K562 (cell line): ENCODE results near the gene EEF1B2. TPM values are rescaled to one million over a fixed set of nuclear protein-coding genes. Genes with fewer than 3 reads are reported as not detected.

ENCODE experiments used
- ATAC-seq: fragments of 200-7000 bp; cut with Tn5 transposase; 3 replicates; pipeline ENCODE4 v1.9.1; 2020; ENCODE audit warnings: moderate library complexity
- BruUV-seq: library from RNA; stranded (reverse); fragments of 400-500 nt; replicated peaks from 2 replicates; lab custom pipeline; 2021; lab: Mats Ljungman, UMichigan
- CTCF ChIA-PET: fragments of 300-600 bp; formaldehyde crosslinking; extraction: SDS; loops from one replicate; lab custom pipeline; 2021; ENCODE audit warnings: low intra/inter-chr PET ratio; lab: Yijun Ruan, JAX
- POLR2A ChIA-PET: fragments of 300-600, 350-650 bp; sonication (Branson Sonifier 250); formaldehyde crosslinking; extraction: SDS; loops from one replicate; lab custom pipeline; 2021; ENCODE audit warnings: antibody characterized with exemption, inconsistent platforms; lab: Yijun Ruan, JAX
- DNase-seq, 4 experiments: peaks; one replicate each; pipeline versions ENCODE4 v3.0.0 to v3.0.0-alpha.2; 2011 to 2018; ENCODE audit warnings: low spot score in 3 of 4, mixed read lengths in 3 of 4; ENCODE audit errors: extremely low read depth in 1 of 4
- FAIRE-seq: peaks from 2 replicates; lab custom pipeline; 2011; peaks lifted over from hg19 to GRCh38; lab: Jason Lieb, UNC
- H2AFZ ChIP-seq: 2 replicates; pipeline ENCODE4 v1.6.0; 2011; ENCODE audit warnings: low read depth, low read length, control low read depth, inconsistent platforms
- H3K27ac ChIP-seq: fragments of 200-600 bp; 3 replicates; pipeline ENCODE4 v1.8.0; 2011; ENCODE audit warnings: low read depth, mild to moderate bottlenecking, control low read depth, inconsistent platforms, low read length, moderate library complexity, mixed read lengths; ENCODE audit errors: extremely low read depth
- H3K27me3 ChIP-seq, 2 experiments: fragments of 300-600 bp in 1 of 2; 2 replicates in 1 of 2; 3 replicates in 1 of 2; pipeline versions ENCODE4 v1.6.0 to v1.8.0; 2011; ENCODE audit warnings: inconsistent platforms in 2 of 2, low read length in 2 of 2, mild to moderate bottlenecking in 1 of 2, mixed read lengths in 1 of 2, moderate library complexity in 1 of 2; ENCODE audit not compliant: control insufficient read depth in 2 of 2, insufficient read depth in 2 of 2
- H3K36me3 ChIP-seq: fragments of 300-600 bp; 3 replicates; pipeline ENCODE4 v1.8.0; 2011; ENCODE audit warnings: mild to moderate bottlenecking, low read length, inconsistent platforms; ENCODE audit not compliant: control insufficient read depth, insufficient read depth
- H3K4me1 ChIP-seq, 2 experiments: fragments of 200-600 bp in 1 of 2; replicated peaks in 1 of 2; 2 replicates in 1 of 2; 3 replicates in 1 of 2; pipeline versions ENCODE4 v1.5.1 to v1.8.0; 2011; ENCODE audit warnings: inconsistent platforms in 2 of 2, low read length in 2 of 2, mild to moderate bottlenecking in 1 of 2, mixed read lengths in 1 of 2, moderate library complexity in 1 of 2; ENCODE audit not compliant: control insufficient read depth in 2 of 2, insufficient read depth in 2 of 2
- H3K4me2 ChIP-seq: 2 replicates; pipeline ENCODE4 v1.6.1; 2011; ENCODE audit warnings: low read length, control low read depth, inconsistent platforms, mixed read lengths; ENCODE audit not compliant: insufficient read depth
- H3K4me3 ChIP-seq: fragments of 200-600 bp; sonication (generic), shearing (Covaris generic); 2 replicates; pipeline ENCODE4 v1.5.1; 2016; ENCODE audit warnings: control low read depth, inconsistent platforms
- H3K79me2 ChIP-seq: fragments of 200-600 bp; 3 replicates; pipeline ENCODE4 v1.8.0; 2011; ENCODE audit warnings: low read length, inconsistent platforms; ENCODE audit not compliant: control insufficient read depth, insufficient read depth
- H3K9ac ChIP-seq, 2 experiments: 2 replicates each; pipeline versions ENCODE4 v1.6.0 to v1.6.1; 2011; ENCODE audit warnings: low read depth in 2 of 2, low read length in 2 of 2, control low read depth in 1 of 2, inconsistent platforms in 1 of 2, mild to moderate bottlenecking in 1 of 2, mixed read lengths in 1 of 2; ENCODE audit not compliant: insufficient read depth in 1 of 2
- H3K9me1 ChIP-seq: one replicate; pipeline ENCODE4 v1.6.0; 2011; ENCODE audit warnings: inconsistent platforms, mild to moderate bottlenecking, low read length, moderate library complexity; ENCODE audit not compliant: control insufficient read depth, insufficient read depth
- H3K9me3 ChIP-seq: replicated peaks from 2 replicates; pipeline ENCODE4 v1.5.1; 2011; ENCODE audit warnings: low read depth, low read length, inconsistent platforms; ENCODE audit not compliant: control insufficient read depth, insufficient read depth
- H4K20me1 ChIP-seq: replicated peaks from 2 replicates; pipeline ENCODE4 v1.6.1; 2011; ENCODE audit warnings: low read length, inconsistent platforms, mixed read lengths; ENCODE audit not compliant: control insufficient read depth, insufficient read depth
- DIDO1 ChIP-seq: fragments of 450-650 bp; IDR thresholded peaks from 2 replicates; pipeline ENCODE4 v1.6.1; 2016; ENCODE audit warnings: low read depth, missing biosample characterization, missing genetic modification characterization
- LCOR ChIP-seq: sonication (generic); formaldehyde crosslinking; IDR thresholded peaks from 2 replicates; pipeline ENCODE4 v1.8.0; 2022; ENCODE audit warnings: mild to moderate bottlenecking, missing genetic modification reagents
- PHF8 ChIP-seq: fragments of 200-600 bp; sonication (generic); IDR thresholded peaks from 2 replicates; pipeline ENCODE4 v1.6.1; 2012; ENCODE audit warnings: mixed run types, mild to moderate bottlenecking, inconsistent platforms, low read length, moderate library complexity, borderline replicate concordance
- RBBP5 ChIP-seq: fragments of 200-600 bp; sonication (generic); IDR thresholded peaks from 2 replicates; pipeline ENCODE4 v1.6.1; 2012; ENCODE audit warnings: borderline replicate concordance, mild to moderate bottlenecking, low read length, control low read depth, inconsistent platforms; ENCODE audit not compliant: insufficient read depth, poor library complexity, severe bottlenecking
- SUPT5H ChIP-seq: fragments of 450-650 bp; IDR thresholded peaks from 2 replicates; pipeline ENCODE4 v1.6.1; 2016
- TAF7 ChIP-seq: fragments of 450-650 bp; IDR thresholded peaks from 2 replicates; pipeline ENCODE4 v1.6.1; 2016; ENCODE audit warnings: missing genetic modification characterization, missing compliant biosample characterization
- TAF9B ChIP-seq: fragments of 450-650 bp; IDR thresholded peaks from 2 replicates; pipeline ENCODE4 v1.6.1; 2018; ENCODE audit warnings: mild to moderate bottlenecking; ENCODE audit not compliant: partially characterized antibody
- ZFX ChIP-seq: sonication (generic); formaldehyde crosslinking; IDR thresholded peaks from 2 replicates; pipeline ENCODE4 v1.8.0; 2022; ENCODE audit warnings: mild to moderate bottlenecking, missing genetic modification reagents, moderate library complexity
- ZNF232 ChIP-seq: sonication (generic); formaldehyde crosslinking; IDR thresholded peaks from 2 replicates; pipeline ENCODE4 v1.8.0; 2022; ENCODE audit warnings: mild to moderate bottlenecking, missing genetic modification reagents
- ZNF277 ChIP-seq: fragments of 250-450 bp; sonication (Bioruptor Pico); IDR thresholded peaks from 2 replicates; pipeline ENCODE4 v1.8.0; 2022; ENCODE audit warnings: inconsistent platforms, mild to moderate bottlenecking, moderate library complexity, borderline replicate concordance
- WGBS: fragments of 100-300 bp; shearing (Covaris generic); methylation state at CpG from one replicate; pipeline ENCODE4 v1.1.6; 2016; ENCODE audit warnings: low coverage, mixed read lengths; ENCODE audit not compliant: insufficient coverage; ENCODE audit errors: missing lambda C conversion rate; 5-methylcytosine and 5-hydroxymethylcytosine counted together
- in situ Hi-C: fragments of 300-500 bp; cut with MboI; formaldehyde crosslinking; loops from 4 replicates; pipeline ENCODE4 v1.15.0; 2018; ENCODE audit warnings: inconsistent platforms, mixed read lengths
- intact Hi-C: fragments of 100-400 bp; cut with micrococcal nuclease; formaldehyde crosslinking; loops from 2 replicates; pipeline ENCODE4 v1.14.2; 2022
- polyA plus RNA-seq, 8 experiments: library from polyadenylated mRNA; depleted of rRNA in 4 of 8; stranded (reverse) in 5 of 8; unstranded in 3 of 8; fragments of >200 nt; fragmentation: Nextera tagmentation in 2 of 8; fragmentation: Illumina TruSeq in 1 of 8; extraction: Ambion mirVana in 2 of 8; extraction: Trizol in 1 of 8; gene quantifications; 2 replicates each; pipeline versions ENCODE4 v1.2.1 to v1.2.3, GENCODE V29; 2011 to 2014; ENCODE audit warnings: inconsistent platforms in 1 of 8, missing spikeins in 1 of 8
- total RNA-seq, 7 experiments: library from RNA; depleted of rRNA in 6 of 7; stranded (reverse); fragments of >200 nt in 6 of 7; fragmentation: Illumina TruSeq in 2 of 7; extraction: Trizol in 2 of 7; gene quantifications; 2 replicates each; pipeline versions ENCODE4 v1.2.1 to v1.2.3, GENCODE V29; 2011 to 2021; ENCODE audit warnings: low replicate concordance in 1 of 7

EEF1B2 gene
- total and polyA plus RNA-seq, 9 of the 15 experiments (the other 6 are each of a cell fraction or from before 2014, with no cell fraction given), result 522 to 1,148 (median 893) TPM

- Histone ChIP-seq H3K36me3 (peaks cover 55% of the 10 kb centered on the region), H3K4me3 (peak overlapping the region; percentile 81), H3K9ac (peak overlapping the region; percentile 95), H3K9me3 (no peaks in the 10 kb centered on the region; the same call in 1 of the 2 replicates), H3K4me2 (peak overlapping the region; percentile 94), H3K27ac (peak overlapping the region; percentile 89), H3K79me2 (peaks cover 83% of the 10 kb centered on the region), H4K20me1 (no peaks in the 10 kb centered on the region), H3K9me1 (no peaks in the 10 kb centered on the region), H3K27me3 (no peaks in the 10 kb centered on the region), H2AFZ (peak overlapping the region; percentile 95), H3K4me1 (peaks cover 8 to 15% of the 10 kb centered on the region in 2 experiments; a peak in 4 of 5 replicates)
- DNase-seq (peak in 1 of 4 experiments; percentile 27), ATAC-seq (peak; percentile 32), FAIRE-seq (no peak)
- in situ Hi-C loops (no loop called here), intact Hi-C loops (loop anchor here (5.0 kb wide), 2 partner anchors 71 to 156 kb away; partner anchors contain the start of gene INO80D)
- POLR2A ChIA-PET, result interaction anchor here (0.7 to 1.0 kb wide), 4 partner anchors 15 to 1346 kb away, joined by 3 to 4 read pairs (median 3); no protein-coding TSS in a partner anchor
- CTCF ChIA-PET, result no interaction called here
- WGBS, result 0% methylated on average over 20 of the region's 33 CpGs
- TF ChIP-seq ZFX (CRISPR knock-in tag), result no peak
- peak; percentile 25; the same call in 1 of the 2 replicates for TF ChIP-seq SUPT5H
- no peak for TF ChIP-seq ZNF232
- TF ChIP-seq ZNF277 (CRISPR knock-in tag), result no peak
- peak; percentile 29 for TF ChIP-seq RBBP5
- 0 out of 2 replicates have a peak, but pooled peaks have one; percentile 37 for TF ChIP-seq DIDO1
- TF ChIP-seq TAF7 (tag), result 0 out of 2 replicates have a peak, but pooled peaks have one; percentile 25
- TF ChIP-seq TAF9B, result peak; percentile 52
- peak; percentile 56 for TF ChIP-seq PHF8
- TF ChIP-seq LCOR (CRISPR knock-in tag), result 0 out of 2 replicates have a peak, but pooled peaks have one; percentile 4
- TSS peak; percentile 80 for BruUV-seq
These were observed 941 bp upstream of the EEF1B2 start for GRCh38 chr2:206158563-206159345.
